ENCODE data around the gene FAM184A. TPM values are rescaled to one million over a fixed set of nuclear protein-coding genes. Genes with fewer than 3 reads are reported as not detected.
A peak's percentile ranks its signal among the peaks of the same experiment; 100 is the strongest.

Gene FAM184A
- polyA plus RNA-seq, 2 of the 4 experiments (the other 2 are of a cell fraction): 0.06 TPM; not detected in 1

GRCh38 chr6:119110601-119111548 lies 32.4 kb upstream of the FAM184A start:
- FAIRE-seq: no peak

GRCh38 chr6:119109654-119110325 lies 31.3 kb upstream of the FAM184A start:
- H3K4me2 ChIP-seq: no peak overlapping the region
- POLR2A ChIA-PET: no interaction called here
- CTCF ChIA-PET: interaction anchor here (0.9 to 4.4 kb wide), 11 partner anchors 8 to 156 kb away, joined by 3 to 36 read pairs (median 5); no protein-coding TSS in a partner anchor
- H3K4me1 ChIP-seq: no peaks in the 10 kb centered on the region
- no peaks in the 10 kb centered on the region for H3K9me3 ChIP-seq
- WGBS (ENCODE audit: missing lambda C conversion rate): 26% methylated on average over 8 of the region's 8 CpGs
- FAIRE-seq: no peak
- no peak overlapping the region for H3K27ac ChIP-seq
- DNase-seq (ENCODE audit: low read depth in 1 of 2, low spot score in 1 of 2): no peak
- TF ChIP-seq NPAS2 (CRISPR knock-in tag; IDR thresholded peaks at IDR 0.05; ENCODE audit: borderline replicate concordance) (no peak), CEBPB (IDR thresholded peaks at IDR 0.05) (peak; percentile 26 to 33; a peak in 2 of 4 replicates)
- H3K4me3 ChIP-seq: no peak overlapping the region
- ATAC-seq: no peak

More at GRCh38 chr6:119110601-119111548, 32.4 kb upstream of the FAM184A start:
- POLR2A ChIA-PET: no interaction called here
- peak; percentile 81 to 83 for ATAC-seq
- Histone ChIP-seq H3K4me2 (no peak overlapping the region), H3K4me3 (no peak overlapping the region), H3K9me3 (no peaks in the 10 kb centered on the region), H3K4me1 (no peaks in the 10 kb centered on the region), H3K27ac (no peak overlapping the region)
- DNase-seq (ENCODE audit: low read depth in 1 of 2, low spot score in 1 of 2): peak in 1 of 2 experiments; percentile 37
- CTCF ChIA-PET: interaction anchor here (0.6 to 4.4 kb wide), 24 partner anchors 11 to 1263 kb away, joined by 3 to 36 read pairs (median 4); partner anchors contain the start of gene ASF1A
- TF ChIP-seq FOXS1 (CRISPR knock-in tag; IDR thresholded peaks at IDR 0.05): no peak
- TF ChIP-seq SMC3 (IDR thresholded peaks at IDR 0.05): peak; percentile 52
- TF ChIP-seq HDAC2 (IDR thresholded peaks at IDR 0.05): no peak
- no peak for TF ChIP-seq RFX5 (IDR thresholded peaks at IDR 0.05)
- TF ChIP-seq BHLHE40 (IDR thresholded peaks at IDR 0.05; ENCODE audit: low read depth, low read length): no peak
- TF ChIP-seq CTCF (IDR thresholded peaks at IDR 0.05): peak; percentile 53
- no peak for TF ChIP-seq CBX8 (IDR thresholded peaks at IDR 0.05)
- TF ChIP-seq CHD2 (IDR thresholded peaks at IDR 0.05; ENCODE audit: low read length, partially characterized antibody): no peak
- TF ChIP-seq TFCP2L1 (CRISPR knock-in tag; IDR thresholded peaks at IDR 0.05): no peak
- peak; percentile 64 to 66 for TF ChIP-seq RAD21 (conservative IDR thresholded peaks at IDR 0.05 in 1 of 2, IDR thresholded peaks at IDR 0.05 in 1 of 2)
- WGBS (ENCODE audit: missing lambda C conversion rate): 28% methylated on average over 8 of the region's 8 CpGs

- TF ChIP-seq ZC3H11A (IDR thresholded peaks at IDR 0.05) (no peak), E2F6 (IDR thresholded peaks at IDR 0.05; ENCODE audit: borderline replicate concordance, low read depth) (no peak), NPAS2 (CRISPR knock-in tag; IDR thresholded peaks at IDR 0.05; ENCODE audit: borderline replicate concordance) (no peak), ZSCAN20 (CRISPR knock-in tag; IDR thresholded peaks at IDR 0.05) (no peak), ELK1 (IDR thresholded peaks at IDR 0.05; ENCODE audit: low read depth, low read length) (no peak), JUN (IDR thresholded peaks at IDR 0.05) (no peak), KDM5A (IDR thresholded peaks at IDR 0.05) (no peak), ATOH8 (CRISPR knock-in tag; IDR thresholded peaks at IDR 0.05; ENCODE audit: low read depth) (no peak), FOSB (CRISPR knock-in tag; IDR thresholded peaks at IDR 0.05) (no peak), HEYL (CRISPR knock-in tag; IDR thresholded peaks at IDR 0.05) (no peak)
- Histone ChIP-seq H3K4me3 (no peak overlapping the region), H3K4me2 (no peak overlapping the region), H3K27ac (no peak overlapping the region), H3K9me3 (no peaks in the 10 kb centered on the region), H3K4me1 (no peaks in the 10 kb centered on the region)
- CTCF ChIA-PET: interaction anchor here (0.8 to 1.0 kb wide), 2 partner anchors 139 to 824 kb away, joined by 3 read pairs; no protein-coding TSS in a partner anchor
- ATAC-seq (no peak), DNase-seq (ENCODE audit: low read depth in 1 of 2, low spot score in 1 of 2) (no peak), FAIRE-seq (no peak)
- 0% methylated on average over 3 of the region's 3 CpGs for WGBS (ENCODE audit: missing lambda C conversion rate)
- POLR2A ChIA-PET: no interaction called here
Measured at GRCh38 chr6:119108076-119108475, 29.6 kb upstream of the FAM184A start.

All from A549 (cell line).